ENCODE results near the gene USP9X. TPM values are rescaled to one million over a fixed set of nuclear protein-coding genes. Genes with fewer than 3 reads are reported as not detected.

USP9X gene
- total and polyA plus RNA-seq, 2 of the 8 experiments (the other 6 are each of a cell fraction or from before 2014, with no cell fraction given) = 79.2 to 300 TPM

DNA sequence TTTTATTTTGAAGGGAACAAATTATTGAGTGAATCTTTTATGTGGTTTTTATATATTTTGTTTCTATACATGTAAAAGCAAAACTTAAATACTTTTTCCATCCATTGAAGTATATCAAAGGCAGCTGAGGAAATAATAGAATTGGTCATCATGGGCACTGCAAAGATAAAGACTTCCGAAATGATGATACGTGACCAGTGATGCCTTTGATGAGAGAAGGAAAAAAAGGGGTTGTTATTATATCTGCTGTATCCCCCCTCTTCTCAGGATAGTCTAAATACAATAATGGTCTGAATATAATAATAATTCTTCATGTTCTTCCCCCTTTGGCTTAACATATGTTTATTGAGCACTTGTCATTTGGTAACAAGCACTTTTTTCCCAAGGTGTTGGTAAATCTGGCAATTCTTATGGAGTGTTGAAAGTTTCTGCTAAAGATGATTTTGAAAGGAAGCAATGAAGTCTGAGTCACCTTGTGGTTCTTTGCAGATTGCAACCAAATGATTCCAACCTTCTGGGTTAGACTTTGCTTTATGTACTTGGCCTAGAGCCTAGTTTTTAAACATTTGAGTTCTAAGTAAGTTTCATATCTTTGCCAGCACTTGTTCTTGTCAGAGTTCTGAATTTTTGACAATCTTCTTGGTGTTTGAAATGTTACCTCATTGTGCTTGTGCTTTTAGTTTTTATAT, 60.8 kb downstream of the USP9X start:
- FAIRE-seq = no peak
- H2AK5ac ChIP-seq (ENCODE audit: low read depth, low read length) = no peak overlapping the region
- H2BK5ac ChIP-seq (ENCODE audit: low read depth, low read length) = no peak overlapping the region
- POLR2A ChIA-PET (ENCODE audit: partially characterized antibody) = interaction anchor here (2.0 kb wide), 1 partner anchor 10 kb away, joined by 5 read pairs; no protein-coding TSS in a partner anchor
- no peak overlapping the region for H4K91ac ChIP-seq (replicated peaks; ENCODE audit: insufficient read length, low read length)
- H3K79me2 ChIP-seq (ENCODE audit: control insufficient read depth in 1 of 2, insufficient read depth in 2 of 2, low read length in 2 of 2) = peaks cover 0 to 62% of the 10 kb centered on the region in 2 experiments; a peak in 2 of 4 replicates
- no peak overlapping the region for H3K4ac ChIP-seq (replicated peaks; ENCODE audit: insufficient read length, low read depth, low read length)
- no peak overlapping the region for H3K4me3 ChIP-seq (ENCODE audit: extremely low read depth in 1 of 4, insufficient read depth in 2 of 4, low read depth in 3 of 4, low read length in 4 of 4)
- H2AFZ ChIP-seq (ENCODE audit: low read length) = no peak overlapping the region
- H3K23me2 ChIP-seq (ENCODE audit: low read depth, low read length) = no peaks in the 10 kb centered on the region
- no peak overlapping the region for H3K23ac ChIP-seq (ENCODE audit: insufficient read length)
- CTCF ChIA-PET (ENCODE audit: partially characterized antibody) = interaction anchor here (1.4 kb wide), 1 partner anchor 34 kb away, joined by 3 read pairs; no protein-coding TSS in a partner anchor
- 95% methylated on average over 2 of the region's 2 CpGs; no CpG with 5 or more reads in 1 of the 2 experiments for WGBS, 2 experiments (ENCODE audit: extremely low coverage in 1 of 2, insufficient coverage in 1 of 2, insufficient read length in 1 of 2, insufficient replicate concordance in 2 of 2, low coverage in 1 of 2, low lambda C conversion rate in 2 of 2, missing lambda C conversion rate in 1 of 2)
- no peaks in the 10 kb centered on the region for H3K79me1 ChIP-seq (ENCODE audit: low read depth, low read length)
- no peak overlapping the region for H2BK12ac ChIP-seq (ENCODE audit: low read depth, low read length)
- H3K27me3 ChIP-seq (replicated peaks in 1 of 4; ENCODE audit: control insufficient read depth in 3 of 4, extremely low read depth in 1 of 4, insufficient read depth in 3 of 4, low read length in 3 of 4) = no peaks in the 10 kb centered on the region
- no peak overlapping the region for H3K18ac ChIP-seq (ENCODE audit: extremely low read depth, low read length)
- peaks cover 0 to 4% of the 10 kb centered on the region in 2 experiments for H4K20me1 ChIP-seq (replicated peaks in 1 of 2; ENCODE audit: control insufficient read depth in 1 of 2, insufficient read depth in 2 of 2, low read length in 2 of 2)
- no peak overlapping the region for H4K8ac ChIP-seq (ENCODE audit: extremely low read depth, insufficient read depth, low read length)
- H3K9ac ChIP-seq (replicated peaks in 1 of 4; ENCODE audit: extremely low read depth in 1 of 4, low read depth in 3 of 4, low read length in 3 of 4) = no peak overlapping the region
- no peaks in the 10 kb centered on the region for H3K9me3 ChIP-seq (ENCODE audit: insufficient read depth in 2 of 2, low read depth in 1 of 2, low read length in 1 of 2)
- no peaks in the 10 kb centered on the region for H3K4me1 ChIP-seq (replicated peaks in 1 of 4; ENCODE audit: control insufficient read depth in 3 of 4, insufficient read depth in 4 of 4, low read length in 3 of 4)
- no peak for DNase-seq (ENCODE audit: low read depth in 1 of 2, low spot score in 2 of 2)
- no peak overlapping the region for H3K56ac ChIP-seq (replicated peaks; ENCODE audit: insufficient read length, low read depth, low read length)
- no peak overlapping the region for H2BK20ac ChIP-seq (ENCODE audit: low read length)
- no peak overlapping the region for H3K27ac ChIP-seq (ENCODE audit: low read depth, low read length)
- no peak overlapping the region for H3K4me2 ChIP-seq (ENCODE audit: insufficient read depth in 1 of 2, low read depth in 2 of 2, low read length in 2 of 2)
- no peak overlapping the region for H2BK15ac ChIP-seq (ENCODE audit: low read length)
- peaks cover 15 to 98% (median 42%) of the 10 kb centered on the region in 4 experiments for H3K36me3 ChIP-seq (ENCODE audit: control insufficient read depth in 2 of 4, insufficient read depth in 4 of 4, low read length in 3 of 4)
- H2BK120ac ChIP-seq (replicated peaks; ENCODE audit: low read depth, low read length) = no peak overlapping the region
- H3K14ac ChIP-seq (ENCODE audit: insufficient read length) = no peak overlapping the region
- no peak overlapping the region for H4K5ac ChIP-seq (ENCODE audit: insufficient read length, low read depth, low read length)
- TF ChIP-seq TAF1 (IDR thresholded peaks at IDR 0.05; ENCODE audit: low read depth, low read length) (no peak), TBP (IDR thresholded peaks at IDR 0.05; ENCODE audit: low read depth, low read length) (no peak), KDM4A (IDR thresholded peaks at IDR 0.05; ENCODE audit: low read depth, low read length, severe bottlenecking) (no peak), EP300 (IDR thresholded peaks at IDR 0.05; ENCODE audit: borderline replicate concordance in 1 of 2, low read depth in 2 of 2, low read length in 2 of 2) (no peak), ATF3 (IDR thresholded peaks at IDR 0.05; ENCODE audit: insufficient read depth, low read depth, low read length) (no peak), ASH2L (IDR thresholded peaks at IDR 0.05; ENCODE audit: low read length) (no peak), SUZ12 (IDR thresholded peaks at IDR 0.05; ENCODE audit: low read length) (no peak), MAX (IDR thresholded peaks at IDR 0.05) (no peak), BRCA1 (IDR thresholded peaks at IDR 0.05; ENCODE audit: low read depth, low read length) (no peak), CEBPB (IDR thresholded peaks at IDR 0.05; ENCODE audit: low read depth, low read length) (no peak), USF2 (IDR thresholded peaks at IDR 0.05; ENCODE audit: low read length) (no peak)

Measured in H1 (cell line).